Measurements from ENCODE around the gene SRCIN1. TPM values are rescaled to one million over a fixed set of nuclear protein-coding genes. Genes with fewer than 3 reads are reported as not detected.

SRCIN1 gene
- polyA plus RNA-seq, 4 donors = 0.45 to 9.6 (median 0.99) TPM

- no peak for FAIRE-seq
- Histone ChIP-seq H3K27me3 (ENCODE audit: control insufficient read depth in 3 of 3, insufficient read depth in 3 of 3, low read length in 3 of 3) (peaks cover 0 to 48% (median 26%) of the 10 kb centered on the region in 3 donors), H3K9me3 (ENCODE audit: control insufficient read depth in 2 of 2, insufficient read depth in 1 of 2, low read depth in 1 of 2, low read length in 1 of 2) (no peaks in the 10 kb centered on the region), H3K4me1 (ENCODE audit: control insufficient read depth in 3 of 3, insufficient read depth in 2 of 3, low read depth in 1 of 3, low read length in 2 of 3) (peaks cover 0 to 16% (median 0%) of the 10 kb centered on the region in 3 donors), H3K27ac (ENCODE audit: low read depth in 1 of 3, low read length in 2 of 3) (no peak overlapping the region), H3K36me3 (ENCODE audit: control insufficient read depth in 3 of 3, insufficient read depth in 2 of 3, low read depth in 1 of 3, low read length in 3 of 3) (no peaks in the 10 kb centered on the region), H3K4me3 (ENCODE audit: low read depth in 1 of 3, low read length in 3 of 3) (no peak overlapping the region)
- WGBS, 3 donors = 77 to 78% (median 78%) methylated on average over 14 of the region's 14 CpGs
- no peak for DNase-seq
Observed at GRCh38 chr17:38583828-38584349, 21.9 kb downstream of the SRCIN1 start.

DNA sequence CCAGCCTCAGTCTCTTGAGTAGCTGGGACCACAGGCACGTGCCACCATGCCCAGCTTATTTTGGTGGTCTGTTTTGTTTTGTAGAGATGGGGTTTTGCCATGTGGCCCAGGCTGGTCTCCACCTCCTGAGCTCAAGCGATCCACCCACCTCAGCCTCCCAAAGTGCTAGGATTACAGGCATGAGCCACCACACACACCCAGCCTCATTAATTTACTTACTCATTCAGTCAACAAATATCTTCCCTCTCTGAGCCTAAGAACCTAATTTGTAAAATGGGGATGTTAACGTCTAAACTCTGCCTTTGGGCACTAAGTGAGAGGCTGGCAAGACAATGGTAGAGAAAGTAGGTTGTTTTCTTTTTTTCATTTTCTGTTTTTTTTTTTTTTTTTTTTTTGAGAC lies 22.6 kb downstream of the SRCIN1 start:
- no peaks in the 10 kb centered on the region for H3K36me3 ChIP-seq (ENCODE audit: control insufficient read depth in 3 of 3, insufficient read depth in 2 of 3, low read depth in 1 of 3, low read length in 3 of 3)
- no peak for FAIRE-seq
- H3K27me3 ChIP-seq (ENCODE audit: control insufficient read depth in 3 of 3, insufficient read depth in 3 of 3, low read length in 3 of 3) = peaks cover 0 to 52% (median 31%) of the 10 kb centered on the region in 3 donors
- H3K27ac ChIP-seq (ENCODE audit: low read depth in 1 of 3, low read length in 2 of 3) = no peak overlapping the region
- H3K9me3 ChIP-seq (ENCODE audit: control insufficient read depth in 2 of 2, insufficient read depth in 1 of 2, low read depth in 1 of 2, low read length in 1 of 2) = peaks cover 0 to 1% of the 10 kb centered on the region in 2 donors
- H3K4me1 ChIP-seq (ENCODE audit: control insufficient read depth in 3 of 3, insufficient read depth in 2 of 3, low read depth in 1 of 3, low read length in 2 of 3) = peaks cover 0 to 19% (median 0%) of the 10 kb centered on the region in 3 donors
- DNase-seq = no peak
- H3K4me3 ChIP-seq (ENCODE audit: low read depth in 1 of 3, low read length in 3 of 3) = no peak overlapping the region
- WGBS, 3 donors = 64 to 80% (median 70%) methylated on average over 3 of the region's 3 CpGs

DNA sequence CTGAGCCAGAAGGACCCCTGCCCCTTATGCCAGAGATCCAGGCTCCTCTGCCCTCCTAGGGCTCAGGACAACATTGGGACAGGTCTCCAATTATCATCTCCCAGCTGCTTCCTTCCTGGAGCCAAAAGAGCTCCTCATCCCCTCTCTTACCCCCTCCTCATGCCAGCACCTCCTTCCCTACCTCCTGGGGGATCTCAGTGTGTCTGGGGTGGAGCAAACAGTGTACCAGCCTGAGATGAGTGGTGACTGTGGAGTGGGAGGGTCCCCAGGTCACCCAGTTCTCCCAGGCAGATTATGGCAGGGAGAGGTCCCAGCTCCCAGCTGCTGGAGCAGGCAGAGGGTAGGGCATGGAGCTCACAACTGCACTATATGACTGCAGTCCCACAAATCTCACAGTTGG lies 23.7 kb downstream of the SRCIN1 start:
- H3K4me3 ChIP-seq (ENCODE audit: low read depth in 1 of 3, low read length in 3 of 3) = no peak overlapping the region
- peaks cover 0 to 19% (median 0%) of the 10 kb centered on the region in 3 donors for H3K4me1 ChIP-seq (ENCODE audit: control insufficient read depth in 3 of 3, insufficient read depth in 2 of 3, low read depth in 1 of 3, low read length in 2 of 3)
- H3K9me3 ChIP-seq (ENCODE audit: control insufficient read depth in 2 of 2, insufficient read depth in 1 of 2, low read depth in 1 of 2, low read length in 1 of 2) = peaks cover 0 to 4% of the 10 kb centered on the region in 2 donors
- H3K27ac ChIP-seq (ENCODE audit: low read depth in 1 of 3, low read length in 2 of 3) = no peak overlapping the region
- FAIRE-seq (no peak), DNase-seq (no peak)
- H3K27me3 ChIP-seq (ENCODE audit: control insufficient read depth in 3 of 3, insufficient read depth in 3 of 3, low read length in 3 of 3) = peaks cover 0 to 63% (median 37%) of the 10 kb centered on the region in 3 donors
- H3K36me3 ChIP-seq (ENCODE audit: control insufficient read depth in 3 of 3, insufficient read depth in 2 of 3, low read depth in 1 of 3, low read length in 3 of 3) = no peaks in the 10 kb centered on the region

- FAIRE-seq = no peak
- peaks cover 0 to 77% (median 49%) of the 10 kb centered on the region in 3 donors for H3K27me3 ChIP-seq (ENCODE audit: control insufficient read depth in 3 of 3, insufficient read depth in 3 of 3, low read length in 3 of 3)
- 0 to 13% (median 7%) methylated on average over 6 to 7 of the region's 7 CpGs for WGBS, 3 donors
Observed at GRCh38 chr17:38579934-38580333, 25.8 kb downstream of the SRCIN1 start.

GRCh38 chr17:38579083-38579480 lies 26.7 kb downstream of the SRCIN1 start:
- 21 to 27% (median 23%) methylated on average over 7 of the region's 7 CpGs for WGBS, 3 donors
- no peak overlapping the region for H3K27ac ChIP-seq (ENCODE audit: low read depth in 1 of 3, low read length in 2 of 3)
- no peak for DNase-seq
- no peak overlapping the region for H3K4me3 ChIP-seq (ENCODE audit: low read depth in 1 of 3, low read length in 3 of 3)
- H3K27me3 ChIP-seq (ENCODE audit: control insufficient read depth in 3 of 3, insufficient read depth in 3 of 3, low read length in 3 of 3) = peaks cover 0 to 79% (median 52%) of the 10 kb centered on the region in 3 donors
- peaks cover 0 to 4% of the 10 kb centered on the region in 2 donors for H3K9me3 ChIP-seq (ENCODE audit: control insufficient read depth in 2 of 2, insufficient read depth in 1 of 2, low read depth in 1 of 2, low read length in 1 of 2)
- no peaks in the 10 kb centered on the region for H3K36me3 ChIP-seq (ENCODE audit: control insufficient read depth in 3 of 3, insufficient read depth in 2 of 3, low read depth in 1 of 3, low read length in 3 of 3)
- no peak for FAIRE-seq
- peaks cover 0 to 5% (median 0%) of the 10 kb centered on the region in 3 donors for H3K4me1 ChIP-seq (ENCODE audit: control insufficient read depth in 3 of 3, insufficient read depth in 2 of 3, low read depth in 1 of 3, low read length in 2 of 3)

More at GRCh38 chr17:38579934-38580333, 25.8 kb downstream of the SRCIN1 start:
- no peak overlapping the region for H3K4me3 ChIP-seq (ENCODE audit: low read depth in 1 of 3, low read length in 3 of 3)
- peak in 1 of 2 donors; percentile 29 for DNase-seq
- H3K36me3 ChIP-seq (ENCODE audit: control insufficient read depth in 3 of 3, insufficient read depth in 2 of 3, low read depth in 1 of 3, low read length in 3 of 3) = no peaks in the 10 kb centered on the region
- peaks cover 0 to 4% of the 10 kb centered on the region in 2 donors for H3K9me3 ChIP-seq (ENCODE audit: control insufficient read depth in 2 of 2, insufficient read depth in 1 of 2, low read depth in 1 of 2, low read length in 1 of 2)
- H3K4me1 ChIP-seq (ENCODE audit: control insufficient read depth in 3 of 3, insufficient read depth in 2 of 3, low read depth in 1 of 3, low read length in 2 of 3) = peaks cover 0 to 13% (median 0%) of the 10 kb centered on the region in 3 donors
- no peak overlapping the region for H3K27ac ChIP-seq (ENCODE audit: low read depth in 1 of 3, low read length in 2 of 3)

DNA sequence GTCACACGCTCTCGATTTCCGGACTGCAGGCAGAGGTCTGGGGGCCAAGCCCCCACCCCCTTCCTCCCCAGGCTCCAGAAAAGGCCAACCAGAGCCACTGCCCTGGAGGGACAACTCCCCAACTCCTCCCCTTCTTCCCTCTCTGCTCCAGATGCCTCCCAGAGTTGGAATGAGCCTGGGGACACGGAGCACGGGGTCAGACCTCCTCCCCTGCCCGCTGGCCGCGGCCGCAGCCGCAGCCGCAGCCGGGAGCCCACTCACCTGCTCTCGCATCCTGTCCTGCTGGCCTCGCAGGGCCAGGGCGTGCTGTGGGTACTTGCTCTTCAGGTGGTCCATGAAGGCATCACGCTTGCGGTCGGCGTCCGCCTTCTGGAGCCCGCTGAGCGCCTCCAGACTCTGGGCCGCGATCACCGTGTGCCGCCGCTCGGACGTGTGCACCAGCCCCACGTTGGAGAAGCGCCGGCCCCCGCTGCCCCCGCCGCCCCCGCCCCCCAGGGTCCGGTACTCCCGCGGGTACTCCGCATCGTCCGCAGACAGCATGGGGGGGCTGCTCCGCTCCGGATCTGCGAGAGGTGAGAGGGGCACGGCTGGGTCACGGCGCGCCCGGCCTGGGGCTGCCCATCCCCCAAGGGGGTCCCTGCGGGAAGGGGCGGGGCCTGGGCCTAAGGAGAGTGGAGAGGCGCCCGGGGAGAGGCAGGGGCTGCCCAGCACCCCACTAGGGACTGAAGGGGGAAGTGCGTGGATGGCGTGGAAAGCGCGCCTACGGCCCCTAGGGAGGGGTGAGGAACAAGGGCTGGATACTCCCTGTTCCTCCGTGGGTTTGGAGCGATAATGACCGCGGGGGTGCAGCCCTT lies 27.3 kb downstream of the SRCIN1 start:
- Histone ChIP-seq H3K27ac (ENCODE audit: low read depth in 1 of 3, low read length in 2 of 3) (no peak overlapping the region), H3K4me3 (ENCODE audit: low read depth in 1 of 3, low read length in 3 of 3) (no peak overlapping the region), H3K9me3 (ENCODE audit: control insufficient read depth in 2 of 2, insufficient read depth in 1 of 2, low read depth in 1 of 2, low read length in 1 of 2) (peaks cover 0 to 4% of the 10 kb centered on the region in 2 donors), H3K27me3 (ENCODE audit: control insufficient read depth in 3 of 3, insufficient read depth in 3 of 3, low read length in 3 of 3) (peaks cover 0 to 81% (median 57%) of the 10 kb centered on the region in 3 donors), H3K36me3 (ENCODE audit: control insufficient read depth in 3 of 3, insufficient read depth in 2 of 3, low read depth in 1 of 3, low read length in 3 of 3) (no peaks in the 10 kb centered on the region), H3K4me1 (ENCODE audit: control insufficient read depth in 3 of 3, insufficient read depth in 2 of 3, low read depth in 1 of 3, low read length in 2 of 3) (peaks cover 0 to 3% (median 0%) of the 10 kb centered on the region in 3 donors)
- FAIRE-seq = no peak
- WGBS, 3 donors = 3 to 9% (median 4%) methylated on average over 57 to 63 of the region's 63 CpGs
- no peak for DNase-seq

DNA sequence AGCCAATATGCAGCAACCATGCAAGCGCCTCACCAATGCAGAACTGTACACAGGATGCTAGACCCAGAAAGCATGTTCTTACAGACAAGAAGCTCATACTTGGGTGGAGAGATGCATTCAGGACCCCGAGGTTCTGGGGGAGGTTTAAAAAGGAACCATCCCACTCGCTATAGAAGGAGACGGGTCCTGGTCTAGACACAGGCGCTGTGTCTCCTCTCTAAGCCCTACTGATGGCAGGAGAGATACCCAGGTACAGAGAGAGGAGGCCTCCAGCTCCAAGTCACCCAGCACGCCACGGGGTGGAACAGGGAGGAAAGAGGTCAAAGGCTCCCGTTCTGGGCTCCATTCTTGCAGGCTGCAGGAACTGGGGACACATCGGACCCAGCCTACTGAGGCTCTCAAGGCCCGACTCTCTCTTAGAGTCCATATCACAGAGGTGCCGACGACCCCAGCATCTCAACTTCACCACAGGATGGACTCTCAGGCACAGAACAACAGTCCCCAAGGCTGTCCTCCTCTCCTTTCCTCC lies 28.0 kb downstream of the SRCIN1 start:
- Histone ChIP-seq H3K27me3 (ENCODE audit: control insufficient read depth in 3 of 3, insufficient read depth in 3 of 3, low read length in 3 of 3) (peaks cover 0 to 88% (median 63%) of the 10 kb centered on the region in 3 donors), H3K36me3 (ENCODE audit: control insufficient read depth in 3 of 3, insufficient read depth in 2 of 3, low read depth in 1 of 3, low read length in 3 of 3) (no peaks in the 10 kb centered on the region), H3K4me3 (ENCODE audit: low read depth in 1 of 3, low read length in 3 of 3) (no peak overlapping the region), H3K9me3 (ENCODE audit: control insufficient read depth in 2 of 2, insufficient read depth in 1 of 2, low read depth in 1 of 2, low read length in 1 of 2) (peaks cover 0 to 4% of the 10 kb centered on the region in 2 donors), H3K4me1 (ENCODE audit: control insufficient read depth in 3 of 3, insufficient read depth in 2 of 3, low read depth in 1 of 3, low read length in 2 of 3) (peaks cover 0 to 3% (median 0%) of the 10 kb centered on the region in 3 donors), H3K27ac (ENCODE audit: low read depth in 1 of 3, low read length in 2 of 3) (no peak overlapping the region)
- DNase-seq (no peak), FAIRE-seq (no peak)
- whole genome bisulfite sequencing, 3 donors = 34 to 43% (median 40%) methylated on average over 11 to 12 of the region's 12 CpGs

DNA sequence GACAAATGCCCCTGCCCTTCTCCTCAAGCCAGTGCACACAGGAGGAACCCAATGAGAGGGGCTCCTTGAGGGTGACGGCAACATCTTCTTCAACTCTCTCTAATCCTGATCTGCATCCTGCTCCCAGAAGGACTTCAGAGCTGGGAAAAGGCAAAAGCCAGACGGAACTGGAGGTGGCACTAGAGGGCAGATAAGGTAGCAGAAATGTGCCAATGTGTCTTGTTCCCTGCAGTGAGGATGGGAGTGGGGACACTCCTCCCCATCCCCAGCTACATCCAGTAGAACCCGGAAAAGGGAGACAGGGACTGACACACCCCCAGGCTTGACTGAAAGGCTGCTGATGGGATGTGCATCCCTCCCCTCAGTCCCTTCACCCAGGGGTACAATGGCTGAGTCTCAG lies 28.5 kb downstream of the SRCIN1 start:
- H3K4me3 ChIP-seq (ENCODE audit: low read depth in 1 of 3, low read length in 3 of 3) = no peak overlapping the region
- H3K36me3 ChIP-seq (ENCODE audit: control insufficient read depth in 3 of 3, insufficient read depth in 2 of 3, low read depth in 1 of 3, low read length in 3 of 3) = no peaks in the 10 kb centered on the region
- WGBS, 3 donors = 29 to 57% (median 51%) methylated on average over 3 of the region's 3 CpGs
- H3K27me3 ChIP-seq (ENCODE audit: control insufficient read depth in 3 of 3, insufficient read depth in 3 of 3, low read length in 3 of 3) = peaks cover 0 to 89% (median 62%) of the 10 kb centered on the region in 3 donors
- DNase-seq (no peak), FAIRE-seq (no peak)
- H3K27ac ChIP-seq (ENCODE audit: low read depth in 1 of 3, low read length in 2 of 3) = no peak overlapping the region
- peaks cover 0 to 4% of the 10 kb centered on the region in 2 donors for H3K9me3 ChIP-seq (ENCODE audit: control insufficient read depth in 2 of 2, insufficient read depth in 1 of 2, low read depth in 1 of 2, low read length in 1 of 2)
- peaks cover 0 to 3% (median 0%) of the 10 kb centered on the region in 3 donors for H3K4me1 ChIP-seq (ENCODE audit: control insufficient read depth in 3 of 3, insufficient read depth in 2 of 3, low read depth in 1 of 3, low read length in 2 of 3)
